GM23338 (cell line): ENCODE results near the gene NAP1L4. TPM values are rescaled to one million over a fixed set of nuclear protein-coding genes. Genes with fewer than 3 reads are reported as not detected.

Experiments used
- ATAC-seq: fragments of 200-7000 bp; cut with Tn5 transposase; 3 replicates; pipeline ENCODE4 v1.9.1; 2020
- DNase-seq: peaks from one replicate; pipeline ENCODE4 v3.0.0-alpha.2; 2015; ENCODE audit warnings: low spot score
- H2AFZ ChIP-seq: fragments of 200-600 bp; sonication (generic); 2 replicates; pipeline ENCODE4 v1.8.0; 2016; ENCODE audit warnings: antibody characterized with exemption, mild to moderate bottlenecking, moderate library complexity
- H3F3A ChIP-seq: fragments of 200-600 bp; sonication (generic); replicated peaks from 2 replicates; pipeline ENCODE4 v1.8.0; 2017; ENCODE audit warnings: antibody characterized with exemption, mixed run types, low read depth
- H3K27ac ChIP-seq: fragments of 200-600 bp; sonication (generic); 2 replicates; pipeline ENCODE4 v1.6.1; 2016; ENCODE audit warnings: low read depth
- H3K27me3 ChIP-seq: fragments of 200-600 bp; sonication (generic); 2 replicates; pipeline ENCODE4 v1.8.0; 2016; ENCODE audit warnings: mild to moderate bottlenecking, mixed run types, moderate library complexity; ENCODE audit not compliant: insufficient read depth
- H3K36me3 ChIP-seq: fragments of 200-600 bp; sonication (generic); 2 replicates; pipeline ENCODE4 v1.8.0; 2016; ENCODE audit warnings: mild to moderate bottlenecking; ENCODE audit not compliant: insufficient read depth
- H3K4me1 ChIP-seq: fragments of 200-600 bp; sonication (generic); 2 replicates; pipeline ENCODE4 v1.8.0; 2016; ENCODE audit warnings: mild to moderate bottlenecking, moderate library complexity; ENCODE audit not compliant: insufficient read depth
- H3K4me2 ChIP-seq: fragments of 200-600 bp; sonication (generic); 2 replicates; pipeline ENCODE4 v1.7.1; 2017; ENCODE audit warnings: mixed run types
- H3K4me3 ChIP-seq: fragments of 200-600 bp; sonication (generic); 2 replicates; pipeline ENCODE4 v1.6.1; 2016; ENCODE audit warnings: mixed run types
- H3K79me2 ChIP-seq: fragments of 200-600 bp; sonication (generic); replicated peaks from 2 replicates; pipeline ENCODE4 v1.8.0; 2017; ENCODE audit warnings: mild to moderate bottlenecking; ENCODE audit not compliant: insufficient read depth
- H3K9me2 ChIP-seq: fragments of 200-600 bp; sonication (generic); 2 replicates; pipeline ENCODE4 v1.8.0; 2017; ENCODE audit not compliant: insufficient read depth
- H4K20me1 ChIP-seq: fragments of 200-600 bp; sonication (generic); replicated peaks from 2 replicates; pipeline ENCODE4 v1.8.0; 2017; ENCODE audit warnings: mild to moderate bottlenecking; ENCODE audit not compliant: insufficient read depth
- H3K27ac Mint-ChIP-seq: 2 replicates; pipeline ENCODE4 v1.8.0; 2020; ENCODE audit warnings: inconsistent platforms, mild to moderate bottlenecking, moderate library complexity, mixed read lengths
- H3K27me3 Mint-ChIP-seq: 3 replicates; pipeline ENCODE4 v1.8.0; 2022; ENCODE audit warnings: low read depth, mild to moderate bottlenecking, moderate library complexity, mixed read lengths, inconsistent platforms; ENCODE audit not compliant: insufficient read depth, poor library complexity
- H3K36me3 Mint-ChIP-seq: 3 replicates; pipeline ENCODE4 v1.8.0; 2021; ENCODE audit warnings: low read depth, mild to moderate bottlenecking, inconsistent platforms, moderate library complexity, mixed read lengths
- H3K4me1 Mint-ChIP-seq: 3 replicates; pipeline ENCODE4 v1.8.0; 2020; ENCODE audit warnings: mild to moderate bottlenecking, inconsistent platforms, mixed read lengths
- H3K4me3 Mint-ChIP-seq: 3 replicates; pipeline ENCODE4 v1.8.0; 2021; ENCODE audit warnings: moderate library complexity, mild to moderate bottlenecking, inconsistent platforms, mixed read lengths
- H3K9me3 Mint-ChIP-seq: 3 replicates; pipeline ENCODE4 v1.8.0; 2020; ENCODE audit warnings: moderate library complexity, mild to moderate bottlenecking, inconsistent platforms, mixed read lengths
- EZH2 ChIP-seq: fragments of 200-600 bp; sonication (generic); IDR thresholded peaks from one replicate; pipeline ENCODE4 v1.8.0; 2017; ENCODE audit warnings: antibody characterized with exemption, mild to moderate bottlenecking, low read depth; ENCODE audit not compliant: unreplicated experiment
- ZNF331 ChIP-seq: fragments of 250-450 bp; sonication (Bioruptor Pico); IDR thresholded peaks from 2 replicates; pipeline ENCODE4 v1.5.0; 2020; ENCODE audit warnings: low read depth, mild to moderate bottlenecking, moderate library complexity
- polyA plus RNA-seq: library from polyadenylated mRNA; unstranded; fragments of >200 nt; fragmentation: Nextera tagmentation; extraction: Ambion mirVana; gene quantifications from 2 replicates; pipeline ENCODE4 v1.2.1, GENCODE V29; 2016
- total RNA-seq: library from RNA; depleted of rRNA; stranded (reverse); fragments of >200 nt; shearing (Covaris generic); gene quantifications from 2 replicates; pipeline ENCODE4 v1.2.3, GENCODE V29; 2014
- TF ChIP-seq, protein P1 (sequence below): fragments of 250-450 bp; sonication (Bioruptor Pico); IDR thresholded peaks from 2 replicates; pipeline ENCODE4 v1.5.0; 2020; ENCODE audit warnings: mild to moderate bottlenecking, moderate library complexity

The NAP1L4 gene
- total and polyA plus RNA-seq, 2 experiments from 2014 or later = 181 to 189 TPM

GRCh38 chr11:2929531-2929949 lies 62.6 kb downstream of the NAP1L4 start:
- H3K4me1 ChIP-seq = peaks cover 10% of the 10 kb centered on the region; the same call in 1 of the 2 replicates
- no peaks in the 10 kb centered on the region for H3K79me2 ChIP-seq
- peaks cover 6% of the 10 kb centered on the region; the same call in 1 of the 2 replicates for H3F3A ChIP-seq
- no peaks in the 10 kb centered on the region; the same call in 2 of the 3 replicates for H3K36me3 Mint-ChIP-seq
- H3K9me3 Mint-ChIP-seq = peaks cover 4% of the 10 kb centered on the region; the same call in 1 of the 3 replicates
- peak overlapping the region; percentile 91; the same call in 1 of the 2 replicates for H2AFZ ChIP-seq
- peak overlapping the region; percentile 67 for H3K4me3 ChIP-seq
- peaks cover 41% of the 10 kb centered on the region for H3K27me3 ChIP-seq
- H3K4me3 Mint-ChIP-seq = peak overlapping the region; percentile 70
- 0 out of 2 replicates have a peak, but pooled peaks cover 4% of the 10 kb centered on the region for H4K20me1 ChIP-seq
- TF ChIP-seq ZNF331 (CRISPR knock-in tag) (no peak), EZH2 (peak; percentile 65)
- TF ChIP-seq, protein P1, sequence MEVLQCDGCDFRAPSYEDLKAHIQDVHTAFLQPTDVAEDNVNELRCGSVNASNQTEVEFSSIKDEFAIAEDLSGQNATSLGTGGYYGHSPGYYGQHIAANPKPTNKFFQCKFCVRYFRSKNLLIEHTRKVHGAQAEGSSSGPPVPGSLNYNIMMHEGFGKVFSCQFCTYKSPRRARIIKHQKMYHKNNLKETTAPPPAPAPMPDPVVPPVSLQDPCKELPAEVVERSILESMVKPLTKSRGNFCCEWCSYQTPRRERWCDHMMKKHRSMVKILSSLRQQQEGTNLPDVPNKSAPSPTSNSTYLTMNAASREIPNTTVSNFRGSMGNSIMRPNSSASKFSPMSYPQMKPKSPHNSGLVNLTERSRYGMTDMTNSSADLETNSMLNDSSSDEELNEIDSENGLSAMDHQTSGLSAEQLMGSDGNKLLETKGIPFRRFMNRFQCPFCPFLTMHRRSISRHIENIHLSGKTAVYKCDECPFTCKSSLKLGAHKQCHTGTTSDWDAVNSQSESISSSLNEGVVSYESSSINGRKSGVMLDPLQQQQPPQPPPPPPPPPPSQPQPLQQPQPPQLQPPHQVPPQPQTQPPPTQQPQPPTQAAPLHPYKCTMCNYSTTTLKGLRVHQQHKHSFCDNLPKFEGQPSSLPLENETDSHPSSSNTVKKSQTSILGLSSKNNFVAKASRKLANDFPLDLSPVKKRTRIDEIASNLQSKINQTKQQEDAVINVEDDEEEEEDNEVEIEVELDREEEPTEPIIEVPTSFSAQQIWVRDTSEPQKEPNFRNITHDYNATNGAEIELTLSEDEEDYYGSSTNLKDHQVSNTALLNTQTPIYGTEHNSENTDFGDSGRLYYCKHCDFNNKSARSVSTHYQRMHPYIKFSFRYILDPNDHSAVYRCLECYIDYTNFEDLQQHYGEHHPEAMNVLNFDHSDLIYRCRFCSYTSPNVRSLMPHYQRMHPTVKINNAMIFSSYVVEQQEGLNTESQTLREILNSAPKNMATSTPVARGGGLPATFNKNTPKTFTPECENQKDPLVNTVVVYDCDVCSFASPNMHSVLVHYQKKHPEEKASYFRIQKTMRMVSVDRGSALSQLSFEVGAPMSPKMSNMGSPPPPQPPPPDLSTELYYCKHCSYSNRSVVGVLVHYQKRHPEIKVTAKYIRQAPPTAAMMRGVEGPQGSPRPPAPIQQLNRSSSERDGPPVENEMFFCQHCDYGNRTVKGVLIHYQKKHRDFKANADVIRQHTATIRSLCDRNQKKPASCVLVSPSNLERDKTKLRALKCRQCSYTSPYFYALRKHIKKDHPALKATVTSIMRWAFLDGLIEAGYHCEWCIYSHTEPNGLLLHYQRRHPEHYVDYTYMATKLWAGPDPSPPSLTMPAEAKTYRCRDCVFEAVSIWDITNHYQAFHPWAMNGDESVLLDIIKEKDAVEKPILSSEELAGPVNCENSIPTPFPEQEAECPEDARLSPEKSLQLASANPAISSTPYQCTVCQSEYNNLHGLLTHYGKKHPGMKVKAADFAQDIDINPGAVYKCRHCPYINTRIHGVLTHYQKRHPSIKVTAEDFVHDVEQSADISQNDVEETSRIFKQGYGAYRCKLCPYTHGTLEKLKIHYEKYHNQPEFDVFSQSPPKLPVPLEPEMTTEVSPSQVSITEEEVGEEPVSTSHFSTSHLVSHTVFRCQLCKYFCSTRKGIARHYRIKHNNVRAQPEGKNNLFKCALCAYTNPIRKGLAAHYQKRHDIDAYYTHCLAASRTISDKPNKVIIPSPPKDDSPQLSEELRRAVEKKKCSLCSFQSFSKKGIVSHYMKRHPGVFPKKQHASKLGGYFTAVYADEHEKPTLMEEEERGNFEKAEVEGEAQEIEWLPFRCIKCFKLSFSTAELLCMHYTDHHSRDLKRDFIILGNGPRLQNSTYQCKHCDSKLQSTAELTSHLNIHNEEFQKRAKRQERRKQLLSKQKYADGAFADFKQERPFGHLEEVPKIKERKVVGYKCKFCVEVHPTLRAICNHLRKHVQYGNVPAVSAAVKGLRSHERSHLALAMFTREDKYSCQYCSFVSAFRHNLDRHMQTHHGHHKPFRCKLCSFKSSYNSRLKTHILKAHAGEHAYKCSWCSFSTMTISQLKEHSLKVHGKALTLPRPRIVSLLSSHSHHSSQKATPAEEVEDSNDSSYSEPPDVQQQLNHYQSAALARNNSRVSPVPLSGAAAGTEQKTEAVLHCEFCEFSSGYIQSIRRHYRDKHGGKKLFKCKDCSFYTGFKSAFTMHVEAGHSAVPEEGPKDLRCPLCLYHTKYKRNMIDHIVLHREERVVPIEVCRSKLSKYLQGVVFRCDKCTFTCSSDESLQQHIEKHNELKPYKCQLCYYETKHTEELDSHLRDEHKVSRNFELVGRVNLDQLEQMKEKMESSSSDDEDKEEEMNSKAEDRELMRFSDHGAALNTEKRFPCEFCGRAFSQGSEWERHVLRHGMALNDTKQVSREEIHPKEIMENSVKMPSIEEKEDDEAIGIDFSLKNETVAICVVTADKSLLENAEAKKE = no peak
- peaks cover 13% of the 10 kb centered on the region; the same call in 1 of the 3 replicates for H3K4me1 Mint-ChIP-seq
- peak overlapping the region; percentile 98 for H3K4me2 ChIP-seq
- H3K27ac Mint-ChIP-seq = no peak overlapping the region
- ATAC-seq (peak; percentile 14), DNase-seq (no peak)
- H3K27ac ChIP-seq = no peak overlapping the region
- peaks cover 53% of the 10 kb centered on the region for H3K27me3 Mint-ChIP-seq
- H3K36me3 ChIP-seq = no peaks in the 10 kb centered on the region
- H3K9me2 ChIP-seq = no peaks in the 10 kb centered on the region
